Neural cell (in vitro differentiated cells): ENCODE measurements around the gene ZSWIM6.

ENCODE experiments used
- CTCF ChIP-seq: fragments of 450-650 bp; IDR thresholded peaks from 2 replicates; pipeline ENCODE4 v1.5.1; 2014; ENCODE audit warnings: antibody characterized with exemption, mild to moderate bottlenecking, moderate library complexity; ENCODE audit not compliant: poor library complexity, severe bottlenecking
- EZH2 ChIP-seq: fragments of 200-600, 300-800 bp; shearing (Covaris generic), sonication (generic); IDR thresholded peaks from 2 replicates; pipeline ENCODE4 v1.6.1; 2014; ENCODE audit warnings: antibody characterized with exemption, low read length, borderline replicate concordance, mild to moderate bottlenecking; ENCODE audit not compliant: insufficient read depth, poor library complexity, severe bottlenecking
- MXI1 ChIP-seq: fragments of 450-650 bp; conservative IDR thresholded peaks from 2 replicates; pipeline ENCODE4 v1.6.1; 2014; ENCODE audit warnings: antibody characterized with exemption, mild to moderate bottlenecking; ENCODE audit not compliant: poor library complexity, severe bottlenecking
- POLR2AphosphoS5 ChIP-seq: IDR thresholded peaks from 2 replicates; pipeline ENCODE4 v1.6.1; 2012
- RAD21 ChIP-seq: fragments of 450-650 bp; conservative IDR thresholded peaks from 2 replicates; pipeline ENCODE4 v1.6.1; 2014; ENCODE audit warnings: antibody characterized with exemption, mild to moderate bottlenecking, moderate library complexity

GRCh38 chr5:61348447-61348846 is 16.4 kb downstream of the ZSWIM6 start:
- no peak for TF ChIP-seq CTCF
- no peak for TF ChIP-seq EZH2
- TF ChIP-seq POLR2AphosphoS5 = no peak
- no peak for TF ChIP-seq RAD21
- no peak for TF ChIP-seq MXI1
